C4-2B (cell line): ENCODE measurements around the gene ETFRF1.
A peak's percentile ranks its signal among the peaks of the same experiment; 100 is the strongest.

Experiments
- H3K27ac ChIP-seq: fragments of 450-650 bp; 2 replicates; pipeline ENCODE4 v1.5.1; 2017
- CTCF ChIP-seq: fragments of 450-650 bp; conservative IDR thresholded peaks from 2 replicates; pipeline ENCODE4 v1.5.1; 2017; ENCODE audit warnings: mild to moderate bottlenecking
- ZFX ChIP-seq: fragments of 450-650 bp; IDR thresholded peaks from 2 replicates; pipeline ENCODE4 v1.6.1; 2017

The ETFRF1 gene

GRCh38 chr12:25243680-25243990, 48.6 kb downstream of the ETFRF1 start:
- TF ChIP-seq CTCF (no peak), ZFX (no peak)
- no peak overlapping the region for H3K27ac ChIP-seq

- TF ChIP-seq ZFX: no peak
- no peak for TF ChIP-seq CTCF
- H3K27ac ChIP-seq: no peak overlapping the region
Observed at GRCh38 chr12:25245491-25245890, 50.5 kb downstream of the ETFRF1 start.

GRCh38 chr12:25248137-25248536, 53.1 kb downstream of the ETFRF1 start:
- TF ChIP-seq CTCF (no peak), ZFX (no peak)
- no peak overlapping the region for H3K27ac ChIP-seq

GRCh38 chr12:25248732-25249131, 53.7 kb downstream of the ETFRF1 start:
- TF ChIP-seq CTCF (no peak), ZFX (no peak)
- H3K27ac ChIP-seq: no peak overlapping the region

- H3K27ac ChIP-seq: peak overlapping the region; percentile 84
- TF ChIP-seq ZFX (0 out of 2 replicates have a peak, but pooled peaks have one; percentile 17), CTCF (no peak)
Observed at GRCh38 chr12:25249931-25250738, 55.1 kb downstream of the ETFRF1 start.

DNA sequence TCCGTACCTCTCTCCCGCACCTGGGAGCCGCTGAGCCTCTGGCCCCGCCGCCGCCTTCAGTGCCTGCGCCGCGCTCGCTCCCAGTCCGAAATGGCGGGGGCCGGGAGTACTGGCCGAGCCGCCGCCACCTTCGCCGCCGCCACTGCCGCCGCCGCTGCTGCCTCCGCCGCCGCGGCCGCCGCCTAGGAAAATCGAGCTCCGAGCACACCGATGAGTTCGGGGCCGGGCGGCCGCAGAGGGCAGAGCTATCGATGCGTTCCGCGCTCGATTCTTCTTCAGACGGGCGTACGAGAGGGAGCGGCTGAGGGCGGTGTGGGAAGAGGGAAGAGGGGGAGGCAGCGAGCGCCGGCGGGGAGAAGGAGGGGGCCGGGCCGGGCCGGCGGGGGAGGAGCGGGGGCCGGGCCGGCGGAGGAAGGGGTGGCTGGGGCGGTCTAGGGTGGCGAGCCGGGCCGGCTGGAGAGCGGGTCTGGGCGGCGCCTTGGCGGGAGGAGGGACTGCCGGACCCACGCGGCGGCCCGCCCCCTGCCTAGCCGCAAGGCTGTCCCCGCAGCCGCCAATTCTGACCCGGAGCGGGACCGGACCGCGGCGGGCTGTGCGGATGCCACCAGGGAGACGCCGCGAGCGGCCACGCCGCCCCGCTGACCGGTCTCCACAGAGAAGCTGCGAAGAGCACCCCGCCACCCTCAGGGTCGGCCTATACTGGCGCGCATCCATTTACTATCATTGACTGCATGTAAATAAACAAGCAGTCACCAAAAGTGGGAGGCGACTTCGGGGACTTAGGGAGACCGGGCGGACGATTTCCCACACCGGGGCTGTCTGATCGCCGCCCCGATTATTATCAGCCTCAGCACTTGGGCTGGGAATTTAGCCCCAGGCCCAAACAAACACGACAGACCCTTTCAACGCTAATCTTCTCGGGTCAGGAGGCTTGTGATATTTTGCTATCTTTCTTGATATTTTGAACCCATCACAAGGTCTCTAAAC, 56.0 kb downstream of the ETFRF1 start, which contains the start of gene KRAS:
TSS of gene KRAS (minus strand) at position 186 of the 987 bp plus-strand sequence.
- peak within 1 kb of the TSS; percentile 84 for H3K27ac ChIP-seq
- no peak for TF ChIP-seq CTCF
- no peak for TF ChIP-seq ZFX

DNA sequence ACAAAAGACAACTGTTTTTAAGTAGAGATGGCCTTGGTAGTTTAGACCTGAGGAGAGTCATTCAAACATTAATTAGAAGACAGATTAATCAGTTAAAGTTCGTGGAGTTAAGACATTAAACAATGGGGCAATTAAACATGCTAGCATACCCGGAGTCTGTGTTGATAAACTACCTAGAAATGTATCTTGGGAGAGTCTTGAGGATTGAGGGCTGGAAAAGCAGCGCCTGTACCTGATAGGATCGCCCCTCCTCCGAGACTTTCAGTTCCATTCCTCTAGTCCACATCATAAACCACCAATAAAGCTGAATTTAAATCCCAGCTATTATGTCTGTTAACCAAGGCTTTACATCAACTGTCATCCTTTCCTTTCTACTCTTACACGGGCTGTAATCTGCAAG, 56.7 kb downstream of the ETFRF1 start:
- H3K27ac ChIP-seq: peak overlapping the region; percentile 84
- no peak for TF ChIP-seq ZFX
- TF ChIP-seq CTCF: no peak
